SK-N-SH treated with all-trans-retinoic acid at 6 μM for 48 hours (cell line): ENCODE measurements around the gene NOL11.

Experiments
- ATAC-seq: fragments of 200-7000 bp; cut with Tn5 transposase; 3 replicates; pipeline ENCODE4 v1.9.1; 2020; ENCODE audit warnings: mild to moderate bottlenecking, moderate library complexity
- ARNTL ChIP-seq: fragments of 450-650 bp; formaldehyde crosslinking; IDR thresholded peaks from 2 replicates; pipeline ENCODE4 v1.5.0; 2020; ENCODE audit warnings: low read depth, mild to moderate bottlenecking, moderate library complexity, borderline replicate concordance
- BACH2 ChIP-seq: fragments of 250-450 bp; sonication (Bioruptor Pico); IDR thresholded peaks from 2 replicates; pipeline ENCODE4 v1.9.0; 2021; ENCODE audit warnings: mild to moderate bottlenecking, borderline replicate concordance
- CREB5 ChIP-seq: fragments of 250-450 bp; sonication (Bioruptor Pico); IDR thresholded peaks from 2 replicates; pipeline ENCODE4 v1.5.1; 2020; ENCODE audit warnings: low read depth, mild to moderate bottlenecking, moderate library complexity
- CSDC2 ChIP-seq: fragments of 250-450 bp; sonication (Bioruptor Pico); IDR thresholded peaks from 2 replicates; pipeline ENCODE4 v1.5.0; 2020; ENCODE audit warnings: mild to moderate bottlenecking, moderate library complexity
- ESRRG ChIP-seq: fragments of 250-450 bp; sonication (Bioruptor Pico); IDR thresholded peaks from 2 replicates; pipeline ENCODE4 v1.6.1; 2021; ENCODE audit warnings: mild to moderate bottlenecking
- GLIS3 ChIP-seq: fragments of 250-450 bp; sonication (Bioruptor Pico); IDR thresholded peaks from 2 replicates; pipeline ENCODE4 v1.5.0; 2020; ENCODE audit warnings: mild to moderate bottlenecking, moderate library complexity
- ISL1 ChIP-seq: fragments of 250-450 bp; sonication (Bioruptor Pico); IDR thresholded peaks from 2 replicates; pipeline ENCODE4 v2.1.2; 2022; ENCODE audit warnings: mild to moderate bottlenecking, moderate library complexity
- OSR1 ChIP-seq: fragments of 250-450 bp; sonication (Bioruptor Pico); IDR thresholded peaks from 2 replicates; pipeline ENCODE4 v1.8.0; 2022; ENCODE audit warnings: moderate library complexity, mild to moderate bottlenecking, inconsistent platforms
- PATZ1 ChIP-seq: fragments of 250-450 bp; sonication (Bioruptor Pico); IDR thresholded peaks from 2 replicates; pipeline ENCODE4 v1.8.0; 2020; ENCODE audit warnings: mild to moderate bottlenecking, moderate library complexity, borderline replicate concordance
- PPARA ChIP-seq: fragments of 250-450 bp; sonication (Bioruptor Pico); IDR thresholded peaks from 2 replicates; pipeline ENCODE4 v1.5.0; 2020; ENCODE audit warnings: mild to moderate bottlenecking, borderline replicate concordance
- RARB ChIP-seq: fragments of 250-450 bp; sonication (Bioruptor Pico); IDR thresholded peaks from 2 replicates; pipeline ENCODE4 v1.8.0; 2021; ENCODE audit warnings: mild to moderate bottlenecking, moderate library complexity
- SNAI2 ChIP-seq: fragments of 250-450 bp; sonication (Bioruptor Pico); IDR thresholded peaks from 2 replicates; pipeline ENCODE4 v1.5.0; 2020; ENCODE audit warnings: mild to moderate bottlenecking, moderate library complexity
- TCF4 ChIP-seq: fragments of 250-450 bp; sonication (Bioruptor Pico); IDR thresholded peaks from 2 replicates; pipeline ENCODE4 v1.8.0; 2021; ENCODE audit warnings: mild to moderate bottlenecking, moderate library complexity, borderline replicate concordance
- TOX ChIP-seq: fragments of 250-450 bp; sonication (Bioruptor Pico); IDR thresholded peaks from 2 replicates; pipeline ENCODE4 v1.8.0; 2021; ENCODE audit warnings: mild to moderate bottlenecking, moderate library complexity, borderline replicate concordance
- ZC3H10 ChIP-seq: fragments of 250-450 bp; sonication (Bioruptor Pico); IDR thresholded peaks from 2 replicates; pipeline ENCODE4 v1.5.1; 2021; ENCODE audit warnings: mild to moderate bottlenecking, moderate library complexity
- ZFP3 ChIP-seq: fragments of 250-450 bp; sonication (Bioruptor Pico); IDR thresholded peaks from 2 replicates; pipeline ENCODE4 v1.5.0; 2020; ENCODE audit warnings: mild to moderate bottlenecking, moderate library complexity
- ZFP30 ChIP-seq: fragments of 450-650 bp; formaldehyde crosslinking; IDR thresholded peaks from 2 replicates; pipeline ENCODE4 v1.5.0; 2022; ENCODE audit warnings: mild to moderate bottlenecking, moderate library complexity
- ZNF565 ChIP-seq: fragments of 450-650 bp; formaldehyde crosslinking; conservative IDR thresholded peaks from 2 replicates; pipeline ENCODE4 v1.5.0; 2020; ENCODE audit warnings: low read depth, mild to moderate bottlenecking, moderate library complexity
- ZNF70 ChIP-seq: fragments of 450-650 bp; formaldehyde crosslinking; IDR thresholded peaks from 2 replicates; pipeline ENCODE4 v1.5.0; 2020; ENCODE audit warnings: mild to moderate bottlenecking, moderate library complexity
- ZNF8 ChIP-seq: fragments of 450-650 bp; formaldehyde crosslinking; IDR thresholded peaks from 2 replicates; pipeline ENCODE4 v1.5.0; 2020; ENCODE audit warnings: mild to moderate bottlenecking, moderate library complexity
- TF ChIP-seq, protein P1 (sequence below): fragments of 250-450 bp; sonication (Bioruptor Pico); IDR thresholded peaks from 2 replicates; pipeline ENCODE4 v1.5.1; 2021; ENCODE audit warnings: mild to moderate bottlenecking, moderate library complexity
- TF ChIP-seq, protein P2 (sequence below): fragments of 250-450 bp; sonication (Bioruptor Pico); IDR thresholded peaks from 2 replicates; pipeline ENCODE4 v1.5.0; 2020; ENCODE audit warnings: mild to moderate bottlenecking, moderate library complexity

The NOL11 gene

DNA sequence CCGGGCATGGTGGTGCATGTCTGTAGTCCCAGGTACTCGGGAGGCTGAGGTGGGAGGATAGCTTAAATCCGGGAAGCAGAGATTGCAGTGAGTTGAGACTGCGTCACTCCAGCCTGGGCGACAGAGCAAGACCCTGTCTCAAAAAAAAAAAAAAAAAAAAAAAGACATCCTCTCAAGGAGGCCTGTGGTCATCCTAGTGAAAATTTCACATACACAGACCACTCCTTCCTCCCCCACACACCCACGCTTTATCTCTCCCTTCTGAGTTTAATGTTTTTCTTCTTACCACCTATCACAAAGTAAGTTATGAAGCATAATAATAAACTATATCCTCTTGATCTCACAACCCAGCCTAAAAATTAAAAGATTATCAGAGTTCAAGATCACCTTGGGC, 1.3 kb upstream of the NOL11 start:
- no peak for ATAC-seq
- TF ChIP-seq TCF4 (CRISPR knock-in tag) = no peak
- no peak for TF ChIP-seq PPARA (CRISPR knock-in tag)
- TF ChIP-seq, protein P1, sequence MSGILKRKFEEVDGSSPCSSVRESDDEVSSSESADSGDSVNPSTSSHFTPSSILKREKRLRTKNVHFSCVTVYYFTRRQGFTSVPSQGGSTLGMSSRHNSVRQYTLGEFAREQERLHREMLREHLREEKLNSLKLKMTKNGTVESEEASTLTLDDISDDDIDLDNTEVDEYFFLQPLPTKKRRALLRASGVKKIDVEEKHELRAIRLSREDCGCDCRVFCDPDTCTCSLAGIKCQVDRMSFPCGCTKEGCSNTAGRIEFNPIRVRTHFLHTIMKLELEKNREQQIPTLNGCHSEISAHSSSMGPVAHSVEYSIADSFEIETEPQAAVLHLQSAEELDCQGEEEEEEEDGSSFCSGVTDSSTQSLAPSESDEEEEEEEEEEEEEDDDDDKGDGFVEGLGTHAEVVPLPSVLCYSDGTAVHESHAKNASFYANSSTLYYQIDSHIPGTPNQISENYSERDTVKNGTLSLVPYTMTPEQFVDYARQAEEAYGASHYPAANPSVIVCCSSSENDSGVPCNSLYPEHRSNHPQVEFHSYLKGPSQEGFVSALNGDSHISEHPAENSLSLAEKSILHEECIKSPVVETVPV (CRISPR knock-in tag) = no peak
- TF ChIP-seq CREB5 (CRISPR knock-in tag) = no peak
- TF ChIP-seq ZFP30 (CRISPR knock-in tag) = no peak
- no peak for TF ChIP-seq BACH2 (CRISPR knock-in tag)
- TF ChIP-seq ZC3H10 = no peak
- TF ChIP-seq TOX (CRISPR knock-in tag) = no peak
- TF ChIP-seq ARNTL (CRISPR knock-in tag) = no peak
- TF ChIP-seq, protein P2, sequence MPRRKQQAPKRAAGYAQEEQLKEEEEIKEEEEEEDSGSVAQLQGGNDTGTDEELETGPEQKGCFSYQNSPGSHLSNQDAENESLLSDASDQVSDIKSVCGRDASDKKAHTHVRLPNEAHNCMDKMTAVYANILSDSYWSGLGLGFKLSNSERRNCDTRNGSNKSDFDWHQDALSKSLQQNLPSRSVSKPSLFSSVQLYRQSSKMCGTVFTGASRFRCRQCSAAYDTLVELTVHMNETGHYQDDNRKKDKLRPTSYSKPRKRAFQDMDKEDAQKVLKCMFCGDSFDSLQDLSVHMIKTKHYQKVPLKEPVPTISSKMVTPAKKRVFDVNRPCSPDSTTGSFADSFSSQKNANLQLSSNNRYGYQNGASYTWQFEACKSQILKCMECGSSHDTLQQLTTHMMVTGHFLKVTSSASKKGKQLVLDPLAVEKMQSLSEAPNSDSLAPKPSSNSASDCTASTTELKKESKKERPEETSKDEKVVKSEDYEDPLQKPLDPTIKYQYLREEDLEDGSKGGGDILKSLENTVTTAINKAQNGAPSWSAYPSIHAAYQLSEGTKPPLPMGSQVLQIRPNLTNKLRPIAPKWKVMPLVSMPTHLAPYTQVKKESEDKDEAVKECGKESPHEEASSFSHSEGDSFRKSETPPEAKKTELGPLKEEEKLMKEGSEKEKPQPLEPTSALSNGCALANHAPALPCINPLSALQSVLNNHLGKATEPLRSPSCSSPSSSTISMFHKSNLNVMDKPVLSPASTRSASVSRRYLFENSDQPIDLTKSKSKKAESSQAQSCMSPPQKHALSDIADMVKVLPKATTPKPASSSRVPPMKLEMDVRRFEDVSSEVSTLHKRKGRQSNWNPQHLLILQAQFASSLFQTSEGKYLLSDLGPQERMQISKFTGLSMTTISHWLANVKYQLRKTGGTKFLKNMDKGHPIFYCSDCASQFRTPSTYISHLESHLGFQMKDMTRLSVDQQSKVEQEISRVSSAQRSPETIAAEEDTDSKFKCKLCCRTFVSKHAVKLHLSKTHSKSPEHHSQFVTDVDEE (CRISPR knock-in tag) = no peak
- TF ChIP-seq SNAI2 = no peak
- TF ChIP-seq ZNF565 (CRISPR knock-in tag) = no peak
- no peak for TF ChIP-seq GLIS3 (CRISPR knock-in tag)
- no peak for TF ChIP-seq ZNF8 (CRISPR knock-in tag)
- no peak for TF ChIP-seq ISL1

GRCh38 chr17:67717192-67717623, 528 bp upstream of the NOL11 start:
- TF ChIP-seq ISL1 (0 out of 2 replicates have a peak, but pooled peaks have one; percentile 5), SNAI2 (no peak)
- TF ChIP-seq, protein P1 (CRISPR knock-in tag) = 0 out of 2 replicates have a peak, but pooled peaks have one; percentile 15
- ATAC-seq = peak; percentile 7; the same call in 2 of the 3 replicates

- peak; percentile 39 for ATAC-seq
Measured at GRCh38 chr17:67718325-67718941, 697 bp downstream of the NOL11 start.

More at GRCh38 chr17:67718325-67718941, 697 bp downstream of the NOL11 start:
- TF ChIP-seq, protein P2 (CRISPR knock-in tag) = no peak
- TF ChIP-seq ZNF565 (CRISPR knock-in tag) = no peak
- no peak for TF ChIP-seq PPARA (CRISPR knock-in tag)
- TF ChIP-seq PATZ1 (CRISPR knock-in tag) = no peak
- TF ChIP-seq ZFP3 (CRISPR knock-in tag) = no peak
- no peak for TF ChIP-seq SNAI2
- no peak for TF ChIP-seq RARB
- no peak for TF ChIP-seq ZFP30 (CRISPR knock-in tag)
- no peak for TF ChIP-seq CREB5 (CRISPR knock-in tag)
- TF ChIP-seq ZC3H10 = no peak
- no peak for TF ChIP-seq CSDC2 (CRISPR knock-in tag)
- no peak for TF ChIP-seq TCF4 (CRISPR knock-in tag)
- TF ChIP-seq ESRRG (CRISPR knock-in tag) = no peak
- TF ChIP-seq ZNF70 = no peak
- no peak for TF ChIP-seq OSR1 (CRISPR knock-in tag)
- no peak for TF ChIP-seq ARNTL (CRISPR knock-in tag)
- TF ChIP-seq GLIS3 (CRISPR knock-in tag) = no peak
- no peak for TF ChIP-seq BACH2 (CRISPR knock-in tag)
